NT2/D1 (cell line): ENCODE results near the gene ANXA10.

Experiments
- DNase-seq: peaks from one replicate; pipeline ENCODE4 v3.0.0-alpha.2; 2011; ENCODE audit warnings: low read depth, low spot score
- H3K27me3 ChIP-seq: 2 replicates; pipeline ENCODE4 v1.6.0; 2011; ENCODE audit warnings: mild to moderate bottlenecking; ENCODE audit not compliant: insufficient read length, insufficient read depth
- H3K36me3 ChIP-seq: 2 replicates; pipeline ENCODE4 v1.6.1; 2011; ENCODE audit warnings: mild to moderate bottlenecking, low read length, mixed read lengths; ENCODE audit not compliant: insufficient read depth, insufficient read length
- H3K4me1 ChIP-seq: 2 replicates; pipeline ENCODE4 v1.5.1; 2011; ENCODE audit not compliant: insufficient read depth, insufficient read length
- H3K4me3 ChIP-seq: 2 replicates; pipeline ENCODE4 v1.5.1; 2011; ENCODE audit warnings: low read depth; ENCODE audit not compliant: insufficient read length
- H3K9ac ChIP-seq: 2 replicates; pipeline ENCODE4 v1.6.0; 2011; ENCODE audit warnings: low read depth; ENCODE audit not compliant: insufficient read length
- H3K9me3 ChIP-seq: 2 replicates; pipeline ENCODE4 v1.5.1; 2011; ENCODE audit warnings: mild to moderate bottlenecking, low read length; ENCODE audit not compliant: insufficient read depth
- SUZ12 ChIP-seq: IDR thresholded peaks from 2 replicates; pipeline ENCODE4 v1.6.1; 2011; ENCODE audit not compliant: insufficient read length, insufficient read depth; ENCODE audit errors: extremely low read depth
- YY1 ChIP-seq: IDR thresholded peaks from 2 replicates; pipeline ENCODE4 v1.6.1; 2011; ENCODE audit not compliant: insufficient read length, insufficient read depth
- ZNF274 ChIP-seq: IDR thresholded peaks from 2 replicates; pipeline ENCODE4 v1.6.1; 2011; ENCODE audit warnings: mild to moderate bottlenecking, low read depth, low read length

The ANXA10 gene

GRCh38 chr4:168092176-168092712, at the start of gene ANXA10:
TSS of gene ANXA10 (plus strand) at chr4:168092537. CDS start at chr4:168092701, 164 bp downstream.
- H3K9ac ChIP-seq, result no peak within 1 kb of the TSS
- no peak within 1 kb of the TSS for H3K4me3 ChIP-seq
- H3K9me3 ChIP-seq, result no peaks in the 10 kb centered on the region
- no peak for DNase-seq
- H3K4me1 ChIP-seq, result no peaks in the 10 kb centered on the region
- H3K36me3 ChIP-seq, result no peaks in the 10 kb centered on the region
- no peaks in the 10 kb centered on the region for H3K27me3 ChIP-seq
- TF ChIP-seq YY1, result no peak

- Histone ChIP-seq H3K36me3 (no peaks in the 10 kb centered on the region), H3K27me3 (no peaks in the 10 kb centered on the region), H3K4me1 (no peaks in the 10 kb centered on the region), H3K4me3 (no peak overlapping the region), H3K9me3 (peaks cover 7% of the 10 kb centered on the region; the same call in 1 of the 2 replicates), H3K9ac (no peak overlapping the region)
- TF ChIP-seq YY1 (no peak), ZNF274 (no peak), SUZ12 (no peak)
- no peak for DNase-seq
Measured at GRCh38 chr4:168045354-168045753, 47.0 kb upstream of the ANXA10 start.

- no peak overlapping the region for H3K9ac ChIP-seq
- H3K4me1 ChIP-seq, result no peaks in the 10 kb centered on the region
- no peak for DNase-seq
- H3K36me3 ChIP-seq, result no peaks in the 10 kb centered on the region
- no peak overlapping the region for H3K4me3 ChIP-seq
- no peaks in the 10 kb centered on the region for H3K27me3 ChIP-seq
- peaks cover 7% of the 10 kb centered on the region; the same call in 1 of the 2 replicates for H3K9me3 ChIP-seq
- TF ChIP-seq ZNF274, result no peak
- no peak for TF ChIP-seq SUZ12
- TF ChIP-seq YY1, result no peak
Measured at GRCh38 chr4:168050002-168050401, 42.3 kb upstream of the ANXA10 start.

- H3K4me3 ChIP-seq, result no peak overlapping the region
- no peak for TF ChIP-seq YY1
- TF ChIP-seq SUZ12, result no peak
- no peak for TF ChIP-seq ZNF274
- no peaks in the 10 kb centered on the region for H3K36me3 ChIP-seq
- DNase-seq, result no peak
- peaks cover 7% of the 10 kb centered on the region; the same call in 1 of the 2 replicates for H3K9me3 ChIP-seq
- H3K4me1 ChIP-seq, result no peaks in the 10 kb centered on the region
- H3K9ac ChIP-seq, result no peak overlapping the region
- no peaks in the 10 kb centered on the region for H3K27me3 ChIP-seq
Measured at GRCh38 chr4:168051526-168051925, 40.8 kb upstream of the ANXA10 start.

GRCh38 chr4:168057412-168057811, 34.9 kb upstream of the ANXA10 start:
- Histone ChIP-seq H3K4me1 (no peaks in the 10 kb centered on the region), H3K9me3 (no peaks in the 10 kb centered on the region), H3K27me3 (no peaks in the 10 kb centered on the region), H3K4me3 (no peak overlapping the region), H3K36me3 (no peaks in the 10 kb centered on the region), H3K9ac (no peak overlapping the region)
- no peak for DNase-seq
- no peak for TF ChIP-seq ZNF274
- TF ChIP-seq YY1, result no peak
- no peak for TF ChIP-seq SUZ12

- H3K9me3 ChIP-seq, result no peaks in the 10 kb centered on the region
- TF ChIP-seq SUZ12, result no peak
- H3K27me3 ChIP-seq, result no peaks in the 10 kb centered on the region
- no peaks in the 10 kb centered on the region for H3K36me3 ChIP-seq
- no peak overlapping the region for H3K4me3 ChIP-seq
- no peak overlapping the region for H3K9ac ChIP-seq
- no peaks in the 10 kb centered on the region for H3K4me1 ChIP-seq
- no peak for DNase-seq
Measured at GRCh38 chr4:168059251-168059650, 33.1 kb upstream of the ANXA10 start.

GRCh38 chr4:168063031-168063430, 29.3 kb upstream of the ANXA10 start:
- Histone ChIP-seq H3K4me1 (no peaks in the 10 kb centered on the region), H3K36me3 (no peaks in the 10 kb centered on the region), H3K9ac (no peak overlapping the region), H3K27me3 (no peaks in the 10 kb centered on the region), H3K4me3 (no peak overlapping the region), H3K9me3 (no peaks in the 10 kb centered on the region)
- TF ChIP-seq YY1 (no peak), SUZ12 (no peak), ZNF274 (no peak)
- DNase-seq, result no peak

GRCh38 chr4:168070903-168071302, 21.4 kb upstream of the ANXA10 start:
- no peak for DNase-seq
- no peaks in the 10 kb centered on the region for H3K4me1 ChIP-seq
- H3K36me3 ChIP-seq, result no peaks in the 10 kb centered on the region
- TF ChIP-seq YY1 (no peak), SUZ12 (no peak), ZNF274 (no peak)
- no peak overlapping the region for H3K4me3 ChIP-seq
- no peaks in the 10 kb centered on the region for H3K9me3 ChIP-seq
- no peak overlapping the region for H3K9ac ChIP-seq
- no peaks in the 10 kb centered on the region for H3K27me3 ChIP-seq
